ENCODE measurements around the gene DNAH17.

GRCh38 chr17:78454346-78454745 is 122.8 kb downstream of the DNAH17 start:
- no peak for TF ChIP-seq CTCF (IDR thresholded peaks at IDR 0.05; ENCODE audit: low read length)
- no peak for TF ChIP-seq EZH2 (optimal IDR thresholded peaks at IDR 0.05; ENCODE audit: low read depth, low read length)

Data from MM.1S (cell line).